COLO829 (cell line): ENCODE measurements around the gene MAN1C1.

ENCODE experiments used
- DNase-seq: peaks from one replicate; pipeline ENCODE4 v3.0.0; 2012; ENCODE audit warnings: low spot score

The MAN1C1 gene

GRCh38 chr1:25818569-25818968 lies 202.0 kb downstream of the MAN1C1 start:
- DNase-seq = no peak

- DNase-seq = peak; percentile 68
Measured at GRCh38 chr1:25819491-25820246, 203.1 kb downstream of the MAN1C1 start, which contains the start of gene MTFR1L. Gene MTFR1L (plus strand): TSS chr1:25819954. CDS start chr1:25823105, 3,151 bp downstream.

- DNase-seq = peak; percentile 63
Measured at GRCh38 chr1:25820247-25821111, 203.9 kb downstream of the MAN1C1 start.

- no peak for DNase-seq
Measured at GRCh38 chr1:25821112-25821476, 204.5 kb downstream of the MAN1C1 start.

GRCh38 chr1:25821630-25822091 lies 205.1 kb downstream of the MAN1C1 start:
- DNase-seq = no peak

GRCh38 chr1:25825605-25826004 lies 209.0 kb downstream of the MAN1C1 start:
- DNase-seq = peak; percentile 67

GRCh38 chr1:25826571-25826970 lies 210.0 kb downstream of the MAN1C1 start:
- no peak for DNase-seq

GRCh38 chr1:25828491-25828890 lies 211.9 kb downstream of the MAN1C1 start:
- no peak for DNase-seq

GRCh38 chr1:25829046-25829445 lies 212.5 kb downstream of the MAN1C1 start:
- no peak for DNase-seq

GRCh38 chr1:25831569-25832196 lies 215.1 kb downstream of the MAN1C1 start:
- no peak for DNase-seq

- no peak for DNase-seq
Measured at GRCh38 chr1:25832336-25833037, 215.9 kb downstream of the MAN1C1 start.

GRCh38 chr1:25833158-25833557 lies 216.6 kb downstream of the MAN1C1 start:
- no peak for DNase-seq
